ENCODE measurements around the gene TTC23L. TPM values are rescaled to one million over a fixed set of nuclear protein-coding genes. Genes with fewer than 3 reads are reported as not detected.
A peak's percentile ranks its signal among the peaks of the same experiment; 100 is the strongest.

TTC23L gene
- total and polyA plus RNA-seq, 2 experiments from 2014 or later, result 0.07 TPM; not detected in 1

DNA sequence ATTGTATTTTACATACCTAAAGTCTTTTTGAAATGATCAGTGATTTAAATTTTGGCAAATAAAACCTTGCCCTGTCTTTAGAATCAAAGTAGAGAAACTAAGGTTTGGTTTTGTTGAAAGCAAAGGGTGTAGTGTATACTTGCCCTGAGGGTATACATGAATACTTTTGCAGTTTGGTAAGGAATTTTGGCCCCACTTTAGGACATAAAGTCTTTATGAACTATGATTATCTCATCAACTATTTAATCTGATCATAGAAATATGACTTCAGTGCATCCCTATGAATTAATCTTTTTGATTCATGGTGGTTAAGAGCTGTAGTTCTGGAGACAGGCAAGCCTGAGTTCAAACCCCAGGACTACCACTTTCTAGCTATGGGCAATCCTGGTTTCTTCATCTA is 58.7 kb downstream of the TTC23L start:
- Histone ChIP-seq H3K4me3 (no peak overlapping the region), H3K4me1 (ENCODE audit: insufficient read depth) (no peaks in the 10 kb centered on the region), H3K9me2 (replicated peaks; ENCODE audit: insufficient read depth) (no peaks in the 10 kb centered on the region), H3K27me3 (no peaks in the 10 kb centered on the region), H3K36me3 (replicated peaks; ENCODE audit: insufficient read depth, low read depth) (no peaks in the 10 kb centered on the region), H3K4me2 (no peak overlapping the region), H2AFZ (no peak overlapping the region), H4K20me1 (ENCODE audit: insufficient read depth, poor library complexity, severe bottlenecking) (no peaks in the 10 kb centered on the region), H3K79me2 (no peaks in the 10 kb centered on the region), H3K9me3 (ENCODE audit: low read depth) (no peaks in the 10 kb centered on the region), H3K27ac (no peak overlapping the region)
- DNase-seq (ENCODE audit: low spot score), result no peak
- no peak for TF ChIP-seq EZH2 (IDR thresholded peaks at IDR 0.05; ENCODE audit: borderline replicate concordance)
- TF ChIP-seq, protein P1, sequence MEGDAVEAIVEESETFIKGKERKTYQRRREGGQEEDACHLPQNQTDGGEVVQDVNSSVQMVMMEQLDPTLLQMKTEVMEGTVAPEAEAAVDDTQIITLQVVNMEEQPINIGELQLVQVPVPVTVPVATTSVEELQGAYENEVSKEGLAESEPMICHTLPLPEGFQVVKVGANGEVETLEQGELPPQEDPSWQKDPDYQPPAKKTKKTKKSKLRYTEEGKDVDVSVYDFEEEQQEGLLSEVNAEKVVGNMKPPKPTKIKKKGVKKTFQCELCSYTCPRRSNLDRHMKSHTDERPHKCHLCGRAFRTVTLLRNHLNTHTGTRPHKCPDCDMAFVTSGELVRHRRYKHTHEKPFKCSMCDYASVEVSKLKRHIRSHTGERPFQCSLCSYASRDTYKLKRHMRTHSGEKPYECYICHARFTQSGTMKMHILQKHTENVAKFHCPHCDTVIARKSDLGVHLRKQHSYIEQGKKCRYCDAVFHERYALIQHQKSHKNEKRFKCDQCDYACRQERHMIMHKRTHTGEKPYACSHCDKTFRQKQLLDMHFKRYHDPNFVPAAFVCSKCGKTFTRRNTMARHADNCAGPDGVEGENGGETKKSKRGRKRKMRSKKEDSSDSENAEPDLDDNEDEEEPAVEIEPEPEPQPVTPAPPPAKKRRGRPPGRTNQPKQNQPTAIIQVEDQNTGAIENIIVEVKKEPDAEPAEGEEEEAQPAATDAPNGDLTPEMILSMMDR (IDR thresholded peaks at IDR 0.05; ENCODE audit: poor library complexity), result no peak
- TF ChIP-seq EZH2phosphoT487 (IDR thresholded peaks at IDR 0.05; ENCODE audit: low read depth, severe bottlenecking, unreplicated experiment), result no peak

DNA sequence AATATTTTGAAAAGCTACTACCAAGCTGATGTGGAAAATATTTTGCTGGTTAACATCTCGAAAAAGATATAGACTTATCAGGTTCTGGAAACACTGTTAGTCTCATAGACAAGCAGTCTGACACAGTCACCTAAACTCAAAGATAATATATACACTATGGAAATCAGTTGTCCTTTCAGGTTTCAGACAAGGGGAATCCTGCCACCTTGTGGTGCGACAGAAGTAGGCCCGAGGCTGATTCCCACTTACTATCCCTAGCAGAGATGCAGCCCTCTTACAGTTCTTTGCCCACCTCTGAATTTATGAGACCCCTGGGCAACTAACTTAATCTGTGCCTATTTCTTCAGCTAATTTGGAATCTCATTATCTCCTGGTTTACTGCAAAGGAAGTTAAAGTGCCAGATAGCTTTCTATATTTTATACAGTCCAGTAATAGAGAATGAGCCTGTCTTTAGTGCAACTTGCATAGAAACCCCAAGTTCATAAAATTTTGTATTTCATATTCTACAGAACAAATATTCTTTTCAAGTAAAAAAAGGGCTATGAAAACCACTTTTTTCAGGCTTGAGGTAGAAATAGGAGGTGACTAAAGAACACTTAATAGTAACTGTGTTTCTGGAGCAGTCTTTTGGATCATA is 59.4 kb downstream of the TTC23L start:
- Histone ChIP-seq H3K27me3 (no peaks in the 10 kb centered on the region), H3K36me3 (replicated peaks; ENCODE audit: insufficient read depth, low read depth) (no peaks in the 10 kb centered on the region), H3K4me2 (no peak overlapping the region), H3K4me3 (no peak overlapping the region), H4K20me1 (ENCODE audit: insufficient read depth, poor library complexity, severe bottlenecking) (no peaks in the 10 kb centered on the region), H3K9me3 (ENCODE audit: low read depth) (no peaks in the 10 kb centered on the region), H2AFZ (no peak overlapping the region), H3K9me2 (replicated peaks; ENCODE audit: insufficient read depth) (no peaks in the 10 kb centered on the region), H3K4me1 (ENCODE audit: insufficient read depth) (no peaks in the 10 kb centered on the region), H3K27ac (no peak overlapping the region), H3K79me2 (no peaks in the 10 kb centered on the region)
- TF ChIP-seq EZH2 (IDR thresholded peaks at IDR 0.05; ENCODE audit: borderline replicate concordance), result no peak
- TF ChIP-seq, protein P1 (IDR thresholded peaks at IDR 0.05; ENCODE audit: poor library complexity), result peak; percentile 90
- WGBS (ENCODE audit: low lambda C conversion rate, missing lambda C conversion rate), result 3% methylated on average over 3 of the region's 3 CpGs
- peak; percentile 87 for DNase-seq (ENCODE audit: low spot score)

DNA sequence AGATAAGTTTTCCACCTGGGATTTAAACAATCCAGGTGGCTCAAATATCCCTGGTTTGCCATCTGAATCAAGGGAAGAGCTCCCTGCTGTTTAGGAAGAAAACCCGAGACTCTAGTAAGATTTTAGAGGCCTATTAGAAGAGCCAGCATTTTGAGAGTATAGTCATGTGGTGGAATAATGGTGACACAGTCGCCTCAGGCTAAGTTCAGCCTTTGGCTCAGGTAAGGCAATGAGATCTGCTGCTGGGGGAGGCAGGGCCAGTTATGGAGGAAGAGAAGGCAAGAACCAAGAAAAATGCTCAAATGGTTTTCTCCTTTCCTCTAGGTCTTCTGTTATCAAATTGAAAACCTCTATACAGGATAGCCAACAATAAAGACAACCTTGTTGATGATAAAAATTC is 60.1 kb downstream of the TTC23L start:
- WGBS (ENCODE audit: low lambda C conversion rate, missing lambda C conversion rate), result 77% methylated on average over 2 of the region's 2 CpGs
- no peaks in the 10 kb centered on the region for H3K27me3 ChIP-seq
- no peaks in the 10 kb centered on the region for H3K79me2 ChIP-seq
- no peak overlapping the region for H2AFZ ChIP-seq
- no peaks in the 10 kb centered on the region for H3K9me3 ChIP-seq (ENCODE audit: low read depth)
- H3K36me3 ChIP-seq (replicated peaks; ENCODE audit: insufficient read depth, low read depth), result no peaks in the 10 kb centered on the region
- no peak for DNase-seq (ENCODE audit: low spot score)
- H3K27ac ChIP-seq, result no peak overlapping the region
- no peak overlapping the region for H3K4me3 ChIP-seq
- TF ChIP-seq EZH2phosphoT487 (IDR thresholded peaks at IDR 0.05; ENCODE audit: low read depth, severe bottlenecking, unreplicated experiment), result no peak
- TF ChIP-seq EZH2 (IDR thresholded peaks at IDR 0.05; ENCODE audit: borderline replicate concordance), result no peak
- TF ChIP-seq, protein P1 (IDR thresholded peaks at IDR 0.05; ENCODE audit: poor library complexity), result no peak
- H4K20me1 ChIP-seq (ENCODE audit: insufficient read depth, poor library complexity, severe bottlenecking), result no peaks in the 10 kb centered on the region
- H3K4me2 ChIP-seq, result no peak overlapping the region
- no peaks in the 10 kb centered on the region for H3K4me1 ChIP-seq (ENCODE audit: insufficient read depth)
- H3K9me2 ChIP-seq (replicated peaks; ENCODE audit: insufficient read depth), result no peaks in the 10 kb centered on the region

DNA sequence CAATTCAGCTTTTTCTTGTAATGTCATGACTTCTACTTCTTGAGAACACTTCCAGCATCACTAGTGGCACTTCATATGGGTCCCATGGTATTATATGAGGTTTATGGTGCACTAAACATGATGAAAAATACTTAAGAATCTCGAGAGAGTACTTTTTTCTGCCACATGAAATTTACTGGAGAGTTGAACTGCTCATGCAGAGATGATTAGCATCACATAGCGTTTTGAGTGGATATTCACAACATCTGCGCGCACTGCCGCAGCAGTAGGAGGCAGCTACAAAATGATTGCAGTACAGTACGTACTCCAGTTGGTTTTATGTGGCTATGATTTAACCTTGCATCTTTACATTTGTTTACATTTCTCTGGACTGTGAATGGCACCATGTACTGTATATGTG is 61.7 kb downstream of the TTC23L start:
- Histone ChIP-seq H3K36me3 (replicated peaks; ENCODE audit: insufficient read depth, low read depth) (no peaks in the 10 kb centered on the region), H3K27ac (no peak overlapping the region), H3K4me3 (no peak overlapping the region), H3K79me2 (no peaks in the 10 kb centered on the region), H3K9me2 (replicated peaks; ENCODE audit: insufficient read depth) (no peaks in the 10 kb centered on the region), H4K20me1 (ENCODE audit: insufficient read depth, poor library complexity, severe bottlenecking) (no peaks in the 10 kb centered on the region), H3K4me1 (ENCODE audit: insufficient read depth) (no peaks in the 10 kb centered on the region), H3K9me3 (ENCODE audit: low read depth) (no peaks in the 10 kb centered on the region), H3K27me3 (no peaks in the 10 kb centered on the region), H3K4me2 (no peak overlapping the region), H2AFZ (no peak overlapping the region)
- no peak for TF ChIP-seq EZH2 (IDR thresholded peaks at IDR 0.05; ENCODE audit: borderline replicate concordance)
- DNase-seq (ENCODE audit: low spot score), result no peak
- 91% methylated on average over 6 of the region's 6 CpGs for WGBS (ENCODE audit: low lambda C conversion rate, missing lambda C conversion rate)
